ENCODE results near the gene SLC25A47. TPM values are rescaled to one million over a fixed set of nuclear protein-coding genes. Genes with fewer than 3 reads are reported as not detected.
"Not testable (repeated sequence)": the region's sequence is repeated elsewhere in the genome, so short reads cannot be mapped to it uniquely, and the experiment has no call there.

Gene SLC25A47
- total RNA-seq, 1 donor from 2014 or later: not detected

GRCh38 chr14:100304825-100305323 is 18.3 kb upstream of the SLC25A47 start:
- peak in 1 of 2 donors; percentile 57 for DNase-seq (ENCODE audit: low read depth in 2 of 2)

GRCh38 chr14:100305324-100306100 is 17.6 kb upstream of the SLC25A47 start:
- peak in 1 of 2 donors; percentile 47 for DNase-seq (ENCODE audit: low read depth in 2 of 2)

GRCh38 chr14:100306101-100306997 is 16.8 kb upstream of the SLC25A47 start, which contains the start of gene SLC25A29:
Gene SLC25A29 (minus strand): TSS chr14:100306444. CDS start chr14:100306232, 212 bp downstream.
- DNase-seq (ENCODE audit: low read depth in 2 of 2): peak; percentile 61 to 92

GRCh38 chr14:100306998-100307765 is 16.0 kb upstream of the SLC25A47 start:
- peak in 1 of 2 donors; percentile 38 for DNase-seq (ENCODE audit: low read depth in 2 of 2)

GRCh38 chr14:100307766-100308426 is 15.2 kb upstream of the SLC25A47 start:
- no peak for DNase-seq (ENCODE audit: low read depth in 2 of 2)

GRCh38 chr14:100308427-100308792 is 14.7 kb upstream of the SLC25A47 start:
- not testable (repeated sequence) for DNase-seq (ENCODE audit: low read depth in 2 of 2)

GRCh38 chr14:100309028-100309737 is 14.0 kb upstream of the SLC25A47 start:
- peak in 1 of 2 donors; percentile 40 for DNase-seq (ENCODE audit: low read depth in 2 of 2)

GRCh38 chr14:100312110-100312876 is 10.8 kb upstream of the SLC25A47 start:
- not testable (repeated sequence) for DNase-seq (ENCODE audit: low read depth in 2 of 2)

GRCh38 chr14:100312877-100313400 is 10.2 kb upstream of the SLC25A47 start:
- DNase-seq (ENCODE audit: low read depth in 2 of 2): no peak

- no peak for DNase-seq (ENCODE audit: low read depth in 2 of 2)
Observed at GRCh38 chr14:100313464-100314230, 9.5 kb upstream of the SLC25A47 start.

GRCh38 chr14:100314724-100315123 is 8.4 kb upstream of the SLC25A47 start:
- DNase-seq (ENCODE audit: low read depth in 2 of 2): no peak

- no peak for DNase-seq (ENCODE audit: low read depth in 2 of 2)
Observed at GRCh38 chr14:100317389-100317788, 5.8 kb upstream of the SLC25A47 start.

- peak in 1 of 2 donors; percentile 66 for DNase-seq (ENCODE audit: low read depth in 2 of 2)
Observed at GRCh38 chr14:100317912-100318808, 5.0 kb upstream of the SLC25A47 start.

- DNase-seq (ENCODE audit: low read depth in 2 of 2): no peak
Observed at GRCh38 chr14:100320157-100320856, 2.8 kb upstream of the SLC25A47 start.

- DNase-seq (ENCODE audit: low read depth in 2 of 2): no peak
Observed at GRCh38 chr14:100321473-100322137, 1.5 kb upstream of the SLC25A47 start.
